HCT116 (cell line): Measurements from ENCODE around the gene OPRD1. TPM values are rescaled to one million over a fixed set of nuclear protein-coding genes. Genes with fewer than 3 reads are reported as not detected.

ENCODE experiments used
- ATAC-seq: fragments of 200-7000 bp; cut with Tn5 transposase; 2 replicates; pipeline ENCODE4 v1.9.1; 2020; ENCODE audit warnings: mild to moderate bottlenecking, moderate library complexity
- BruUV-seq: library from RNA; stranded (reverse); fragments of 400-500 nt; replicated peaks from 2 replicates; lab custom pipeline; 2021; lab: Mats Ljungman, UMichigan
- CTCF ChIA-PET: fragments of 300-600 bp; sonication (Branson Sonifier 250); formaldehyde crosslinking; loops from one replicate; lab custom pipeline; 2021; ENCODE audit warnings: antibody characterized with exemption; lab: Charles Lee
- POLR2A ChIA-PET: fragments of 300-600, 350-600 bp; sonication (Branson Sonifier 250); formaldehyde crosslinking; loops from one replicate; lab custom pipeline; 2021; ENCODE audit warnings: antibody characterized with exemption; lab: Charles Lee
- RAD21 ChIA-PET, 2 experiments: fragments of 300-600 bp; sonication (Branson Sonifier 250); formaldehyde crosslinking; loops; one replicate each; lab custom pipeline; 2023; ENCODE audit warnings: low total read pairs in 2 of 2; ENCODE audit not compliant: uncharacterized antibody in 2 of 2, unreplicated experiment in 2 of 2, low non-redundant PET in 1 of 2; lab: Charles Lee
- DNase-seq: peaks from one replicate; pipeline ENCODE4 v3.0.0-alpha.2; 2010; ENCODE audit warnings: low read depth, low spot score
- H2AFZ ChIP-seq: fragments of 200-600 bp; shearing (Covaris generic), sonication (generic); 2 replicates; pipeline ENCODE4 v1.6.1; 2017; ENCODE audit warnings: low read depth, mixed run types, mixed read lengths, antibody characterized with exemption, low read length; ENCODE audit not compliant: poor library complexity, severe bottlenecking
- H3K27ac ChIP-seq: 2 replicates; pipeline ENCODE4 v1.5.1; 2012; ENCODE audit warnings: low read depth, low read length
- H3K27me3 ChIP-seq: fragments of 200-600 bp; sonication (generic); 2 replicates; pipeline ENCODE4 v1.6.1; 2016; ENCODE audit warnings: mixed run types, low read length, mixed read lengths; ENCODE audit not compliant: insufficient read depth
- H3K36me3 ChIP-seq, 2 experiments: fragments of 200-500 bp in 1 of 2; fragments of 200-600 bp in 1 of 2; sonication (Bioruptor generic) in 1 of 2; sonication (generic) in 1 of 2; 2 replicates each; pipeline versions ENCODE4 v1.5.1 to v1.6.1; 2014 to 2016; ENCODE audit warnings: low read length in 2 of 2, inconsistent platforms in 1 of 2, mixed read lengths in 1 of 2, mixed run types in 1 of 2; ENCODE audit not compliant: insufficient read depth in 2 of 2, control insufficient read depth in 1 of 2
- H3K4me1 ChIP-seq, 2 experiments: fragments of 200-600 bp in 1 of 2; sonication (generic) in 1 of 2; 2 replicates each; pipeline versions ENCODE4 v1.5.1 to v1.6.1; 2012 to 2017; ENCODE audit warnings: low read length in 2 of 2, inconsistent platforms in 1 of 2, mild to moderate bottlenecking in 1 of 2, mixed read lengths in 1 of 2, mixed run types in 1 of 2, moderate library complexity in 1 of 2; ENCODE audit not compliant: insufficient read depth in 2 of 2, control insufficient read depth in 1 of 2
- H3K4me2 ChIP-seq: fragments of 200-600 bp; sonication (generic); 2 replicates; pipeline ENCODE4 v1.6.1; 2017; ENCODE audit warnings: mixed run types, low read length, mixed read lengths
- H3K4me3 ChIP-seq, 2 experiments: fragments of 200-600 bp in 1 of 2; sonication (generic) in 1 of 2; replicated peaks in 1 of 2; 2 replicates each; pipeline ENCODE4 v1.5.1; 2011 to 2016; ENCODE audit warnings: low read length in 2 of 2, control low read depth in 1 of 2, low read depth in 1 of 2, mild to moderate bottlenecking in 1 of 2, mixed read lengths in 1 of 2, mixed run types in 1 of 2
- H3K79me2 ChIP-seq: fragments of 200-600 bp; sonication (generic); 2 replicates; pipeline ENCODE4 v1.6.1; 2017; ENCODE audit warnings: mild to moderate bottlenecking, mixed run types, low read length, moderate library complexity, mixed read lengths; ENCODE audit not compliant: insufficient read depth
- H3K9ac ChIP-seq: fragments of 200-600 bp; sonication (generic); 2 replicates; pipeline ENCODE4 v1.6.1; 2016; ENCODE audit warnings: low read length, mixed read lengths
- H3K9me2 ChIP-seq: fragments of 200-600 bp; sonication (generic), shearing (Covaris generic); 2 replicates; pipeline ENCODE4 v1.6.1; 2017; ENCODE audit warnings: mixed run types, mild to moderate bottlenecking, moderate library complexity; ENCODE audit not compliant: insufficient read depth
- H3K9me3 ChIP-seq, 2 experiments: fragments of 200-500 bp in 1 of 2; fragments of 200-600 bp in 1 of 2; sonication (Bioruptor generic) in 1 of 2; sonication (generic) in 1 of 2; 2 replicates each; pipeline ENCODE4 v1.6.1; 2014 to 2017; ENCODE audit warnings: low read length in 2 of 2, mixed read lengths in 2 of 2, inconsistent platforms in 1 of 2, low read depth in 1 of 2, mild to moderate bottlenecking in 1 of 2, mixed run types in 1 of 2, moderate library complexity in 1 of 2; ENCODE audit not compliant: control insufficient read depth in 1 of 2, insufficient read depth in 1 of 2
- H4K20me1 ChIP-seq: fragments of 200-600 bp; sonication (generic), shearing (Covaris generic); 2 replicates; pipeline ENCODE4 v1.6.1; 2017; ENCODE audit warnings: mixed run types, mild to moderate bottlenecking, moderate library complexity; ENCODE audit not compliant: insufficient read depth
- ATF3 ChIP-seq: IDR thresholded peaks from 2 replicates; pipeline ENCODE4 v1.6.1; 2012
- CEBPB ChIP-seq: IDR thresholded peaks from 2 replicates; pipeline ENCODE4 v1.6.1; 2012; ENCODE audit warnings: low read depth
- CTCF ChIP-seq, 3 experiments: fragments of 200-600 bp in 1 of 3; sonication (generic) in 1 of 3; IDR thresholded peaks in 2 of 3; conservative IDR thresholded peaks in 1 of 3; 2 replicates each; pipeline ENCODE4 v1.5.1; 2012 to 2017; ENCODE audit warnings: low read depth in 2 of 3, low read length in 2 of 3, antibody characterized with exemption in 1 of 3, borderline replicate concordance in 1 of 3, control low read depth in 1 of 3, mild to moderate bottlenecking in 1 of 3, mixed read lengths in 1 of 3, mixed run types in 1 of 3, moderate library complexity in 1 of 3; ENCODE audit not compliant: insufficient read depth in 1 of 3
- ELF1 ChIP-seq: IDR thresholded peaks from 2 replicates; pipeline ENCODE4 v1.6.1; 2012; ENCODE audit warnings: low read depth, borderline replicate concordance
- EZH2phosphoT487 ChIP-seq: fragments of 200-600 bp; IDR thresholded peaks from 2 replicates; pipeline ENCODE4 v1.6.1; 2018; ENCODE audit warnings: antibody characterized with exemption, borderline replicate concordance
- RAD21 ChIP-seq: IDR thresholded peaks from 2 replicates; pipeline ENCODE4 v1.6.1; 2012; ENCODE audit warnings: low read depth, mild to moderate bottlenecking
- SP1 ChIP-seq: IDR thresholded peaks from 2 replicates; pipeline ENCODE4 v1.6.1; 2012; ENCODE audit warnings: low read depth
- ZNF274 ChIP-seq: fragments of 200-500 bp; sonication (Bioruptor generic); IDR thresholded peaks from 2 replicates; pipeline ENCODE4 v1.6.1; 2014; ENCODE audit warnings: mild to moderate bottlenecking, low read depth, low read length, inconsistent platforms
- intact Hi-C: fragments of 100-400 bp; cut with micrococcal nuclease; formaldehyde crosslinking; loops from 2 replicates; pipeline ENCODE4 v1.10.0; 2022
- total RNA-seq: library from RNA; stranded (reverse); gene quantifications from one replicate; pipeline ENCODE4 v1.2.1, GENCODE V29; 2021; ENCODE audit not compliant: unreplicated experiment

The OPRD1 gene
- total RNA-seq, 1 experiment from 2014 or later: not detected

- TF ChIP-seq CTCF (IDR thresholded peaks at IDR 0.05 in 2 of 3, conservative IDR thresholded peaks at IDR 0.05 in 1 of 3; ENCODE audit: borderline replicate concordance in 1 of 3, insufficient read depth in 1 of 3, low read depth in 2 of 3, low read length in 2 of 3): no peak
These were observed 11.6 kb upstream of the OPRD1 start (continued) for GRCh38 chr1:28800324-28800723.

GRCh38 chr1:28801461-28801860 is 10.5 kb upstream of the OPRD1 start:
- ATAC-seq: no peak
- CTCF ChIA-PET: no interaction called here
- Histone ChIP-seq H3K79me2 (no peaks in the 10 kb centered on the region), H4K20me1 (no peaks in the 10 kb centered on the region), H3K4me1 (no peaks in the 10 kb centered on the region), H3K27me3 (no peaks in the 10 kb centered on the region), H3K27ac (no peak overlapping the region), H3K4me2 (no peak overlapping the region), H3K9me3 (no peaks in the 10 kb centered on the region), H3K9me2 (no peaks in the 10 kb centered on the region), H2AFZ (no peak overlapping the region), H3K4me3 (no peak overlapping the region), H3K36me3 (no peaks in the 10 kb centered on the region), H3K9ac (no peak overlapping the region)
- TF ChIP-seq EZH2phosphoT487: no peak
- no peak for TF ChIP-seq CEBPB
- no peak for TF ChIP-seq RAD21
- no peak for TF ChIP-seq ZNF274
- TF ChIP-seq ATF3: no peak
- TF ChIP-seq ELF1: no peak
- no peak for TF ChIP-seq SP1
- no TSS peak for BruUV-seq
- no peak for DNase-seq
- intact Hi-C loops: no loop called here
- RAD21 ChIA-PET: no interaction called here
- POLR2A ChIA-PET: no interaction called here
